Cardiac fibroblast (primary cell): ENCODE measurements around the gene CHST6.
"Not testable (repeated sequence)": the region's sequence is repeated elsewhere in the genome, so short reads cannot be mapped to it uniquely, and the experiment has no call there.

ENCODE experiments used
- DNase-seq, 2 donors: peaks; one replicate each; pipeline versions ENCODE4 v3.0.0 to v3.0.0-alpha.2; 2010; ENCODE audit warnings: low read depth in 2 of 2
- H3K4me3 ChIP-seq, 2 donors: replicated peaks in 1 of 2; 1 replicate in 1 of 2; 2 replicates in 1 of 2; pipeline ENCODE4 v1.5.1; 2011; ENCODE audit warnings: low read depth in 2 of 2, low read length in 2 of 2, mild to moderate bottlenecking in 2 of 2, moderate library complexity in 1 of 2
- TF ChIP-seq, protein P1 (sequence below): IDR thresholded peaks from one replicate; pipeline ENCODE4 v1.5.1; 2011; ENCODE audit warnings: low read depth, mild to moderate bottlenecking, low read length, inconsistent platforms

CHST6 gene

GRCh38 chr16:75433732-75434413 is 61.4 kb downstream of the CHST6 start:
- DNase-seq, result peak; percentile 96 to 97
- TF ChIP-seq, protein P1, sequence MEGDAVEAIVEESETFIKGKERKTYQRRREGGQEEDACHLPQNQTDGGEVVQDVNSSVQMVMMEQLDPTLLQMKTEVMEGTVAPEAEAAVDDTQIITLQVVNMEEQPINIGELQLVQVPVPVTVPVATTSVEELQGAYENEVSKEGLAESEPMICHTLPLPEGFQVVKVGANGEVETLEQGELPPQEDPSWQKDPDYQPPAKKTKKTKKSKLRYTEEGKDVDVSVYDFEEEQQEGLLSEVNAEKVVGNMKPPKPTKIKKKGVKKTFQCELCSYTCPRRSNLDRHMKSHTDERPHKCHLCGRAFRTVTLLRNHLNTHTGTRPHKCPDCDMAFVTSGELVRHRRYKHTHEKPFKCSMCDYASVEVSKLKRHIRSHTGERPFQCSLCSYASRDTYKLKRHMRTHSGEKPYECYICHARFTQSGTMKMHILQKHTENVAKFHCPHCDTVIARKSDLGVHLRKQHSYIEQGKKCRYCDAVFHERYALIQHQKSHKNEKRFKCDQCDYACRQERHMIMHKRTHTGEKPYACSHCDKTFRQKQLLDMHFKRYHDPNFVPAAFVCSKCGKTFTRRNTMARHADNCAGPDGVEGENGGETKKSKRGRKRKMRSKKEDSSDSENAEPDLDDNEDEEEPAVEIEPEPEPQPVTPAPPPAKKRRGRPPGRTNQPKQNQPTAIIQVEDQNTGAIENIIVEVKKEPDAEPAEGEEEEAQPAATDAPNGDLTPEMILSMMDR, result no peak
- peak overlapping the region; percentile 92 to 93 for H3K4me3 ChIP-seq

- TF ChIP-seq, protein P1, result no peak
- H3K4me3 ChIP-seq, result peak within 1 kb of the TSS; percentile 92 to 93
- DNase-seq, result peak; percentile 95 to 96
Observed at GRCh38 chr16:75432828-75433731, 62.2 kb downstream of the CHST6 start, which contains the start of gene CFDP1. CFDP1 (minus strand) TSS chr16:75433503; CDS start chr16:75433352, 151 bp downstream.

GRCh38 chr16:75429621-75430403 is 65.4 kb downstream of the CHST6 start:
- H3K4me3 ChIP-seq, result no peak overlapping the region
- TF ChIP-seq, protein P1, result no peak
- no peak for DNase-seq

DNA sequence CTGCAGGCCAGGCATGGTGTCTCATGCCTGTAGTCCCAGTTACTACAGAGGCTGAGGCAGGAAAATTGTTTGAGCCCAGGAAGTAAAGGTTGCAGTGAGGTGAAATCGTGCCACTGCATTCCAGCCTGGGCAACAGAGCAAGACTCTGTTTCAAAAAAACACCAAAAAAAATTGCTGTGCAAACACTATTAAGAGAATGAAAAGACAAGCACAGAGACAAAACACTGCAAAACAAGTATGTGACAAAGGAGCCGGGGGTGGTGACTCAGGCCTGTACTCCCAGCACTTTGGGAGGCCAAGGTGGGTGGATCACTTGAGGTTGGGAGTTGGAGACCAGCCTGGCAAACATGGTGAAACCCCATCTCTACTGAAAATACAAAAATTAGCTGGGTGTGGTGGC is 68.7 kb downstream of the CHST6 start:
- H3K4me3 ChIP-seq, result not testable (repeated sequence)
- DNase-seq, result peak; percentile 19 to 40

DNA sequence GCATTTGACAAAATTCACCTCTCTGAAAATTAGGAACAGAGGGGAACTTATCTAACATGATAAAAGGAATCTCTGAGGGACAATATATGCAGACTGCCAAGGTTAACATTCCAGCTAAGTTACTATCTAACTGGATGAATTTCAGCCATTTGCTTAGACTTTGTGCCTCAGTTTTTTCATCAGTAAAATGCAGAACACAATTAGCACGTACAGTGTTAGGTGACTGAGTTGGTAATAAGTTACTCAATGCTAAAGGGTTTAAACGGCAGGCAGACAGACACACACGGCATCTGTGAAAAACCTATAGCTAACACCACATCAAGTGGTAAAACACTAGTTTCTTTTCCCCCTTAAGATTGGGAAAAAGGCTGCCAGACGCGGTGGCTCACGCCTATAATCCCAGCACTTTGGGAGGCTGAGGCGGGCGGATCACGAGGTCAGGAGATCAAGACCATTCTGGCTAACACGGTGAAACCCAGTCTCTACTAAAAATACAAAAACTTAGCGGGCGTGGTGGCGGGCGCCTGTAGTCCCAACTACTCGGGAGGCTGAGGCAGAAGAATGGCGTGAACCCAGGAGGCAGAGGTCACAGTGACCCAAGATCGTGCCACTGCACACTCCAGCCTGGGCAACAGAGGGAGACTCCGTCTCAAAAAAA is 71.0 kb downstream of the CHST6 start:
- not testable (repeated sequence) for DNase-seq, H3K4me3 ChIP-seq

- TF ChIP-seq, protein P1, result no peak
- no peak overlapping the region for H3K4me3 ChIP-seq
- DNase-seq, result no peak
Observed at GRCh38 chr16:75423723-75424104, 71.5 kb downstream of the CHST6 start.
